Measurements from ENCODE around the gene FMOD.
A peak's percentile ranks its signal among the peaks of the same experiment; 100 is the strongest.

FMOD gene

GRCh38 chr1:203335503-203335902 is 15.4 kb downstream of the FMOD start:
- DNase-seq, result no peak
- intact Hi-C loops (cut with DNase I), result no loop called here

GRCh38 chr1:203331224-203331623 is 19.7 kb downstream of the FMOD start:
- intact Hi-C loops (cut with DNase I), result no loop called here
- DNase-seq, result no peak

- intact Hi-C loops (cut with DNase I), result no loop called here
- DNase-seq, result no peak
These were observed 22.2 kb downstream of the FMOD start for GRCh38 chr1:203328714-203329122.

- intact Hi-C loops (cut with DNase I), result loop anchor here (2.0 kb wide), 1 partner anchor 53 kb away; no protein-coding TSS in a partner anchor
- peak; percentile 58 to 88 (median 75) for DNase-seq
These were observed 23.1 kb downstream of the FMOD start for GRCh38 chr1:203327684-203328457.

- intact Hi-C loops (cut with DNase I), result loop anchor here (2.0 kb wide), 1 partner anchor 52 kb away; no protein-coding TSS in a partner anchor
- DNase-seq, result peak; percentile 89 to 98 (median 96)
These were observed 23.9 kb downstream of the FMOD start for GRCh38 chr1:203326830-203327683.

- intact Hi-C loops (cut with DNase I), result loop anchor here (2.0 kb wide), 1 partner anchor 51 kb away; no protein-coding TSS in a partner anchor
These were observed 25.4 kb downstream of the FMOD start for GRCh38 chr1:203325418-203326091.

GRCh38 chr1:203325026-203325417 is 25.9 kb downstream of the FMOD start:
- intact Hi-C loops (cut with DNase I), result no loop called here
- DNase-seq, result peak in 13 of 42 donors; percentile 19 to 79 (median 51)

More at GRCh38 chr1:203325418-203326091, 25.4 kb downstream of the FMOD start:
- DNase-seq, result peak; percentile 54 to 90 (median 78)

GRCh38 chr1:203324105-203325025 is 26.6 kb downstream of the FMOD start:
- DNase-seq, result peak in 26 of 42 donors; percentile 16 to 67 (median 44)

GRCh38 chr1:203323587-203323986 is 27.3 kb downstream of the FMOD start:
- intact Hi-C loops (cut with DNase I), result no loop called here
- DNase-seq, result no peak

More at GRCh38 chr1:203324105-203325025, 26.6 kb downstream of the FMOD start:
- intact Hi-C loops (cut with DNase I), result no loop called here

GRCh38 chr1:203322500-203323179 is 28.3 kb downstream of the FMOD start:
- intact Hi-C loops (cut with DNase I), result no loop called here
- peak in 1 of 42 donors; percentile 45 for DNase-seq

GRCh38 chr1:203321273-203322052 is 29.5 kb downstream of the FMOD start:
- no peak for DNase-seq
- intact Hi-C loops (cut with DNase I), result no loop called here

GRCh38 chr1:203320591-203321272 is 30.2 kb downstream of the FMOD start:
- peak in 9 of 42 donors; percentile 17 to 67 (median 45) for DNase-seq
- intact Hi-C loops (cut with DNase I), result no loop called here

- intact Hi-C loops (cut with DNase I), result no loop called here
- no peak for DNase-seq
These were observed 32.7 kb downstream of the FMOD start for GRCh38 chr1:203318229-203318517.

- intact Hi-C loops (cut with DNase I), result no loop called here
- no peak for DNase-seq
These were observed 33.3 kb downstream of the FMOD start for GRCh38 chr1:203317429-203318228.

- intact Hi-C loops (cut with DNase I), result no loop called here
- no peak for DNase-seq
These were observed 34.3 kb downstream of the FMOD start for GRCh38 chr1:203316626-203317093.
